Measurements from ENCODE around the gene DSC1.

GRCh38 chr18:31103423-31103822, 59.2 kb downstream of the DSC1 start:
- TF ChIP-seq POLR2A (IDR thresholded peaks at IDR 0.05) = no peak
- TF ChIP-seq, protein P1, sequence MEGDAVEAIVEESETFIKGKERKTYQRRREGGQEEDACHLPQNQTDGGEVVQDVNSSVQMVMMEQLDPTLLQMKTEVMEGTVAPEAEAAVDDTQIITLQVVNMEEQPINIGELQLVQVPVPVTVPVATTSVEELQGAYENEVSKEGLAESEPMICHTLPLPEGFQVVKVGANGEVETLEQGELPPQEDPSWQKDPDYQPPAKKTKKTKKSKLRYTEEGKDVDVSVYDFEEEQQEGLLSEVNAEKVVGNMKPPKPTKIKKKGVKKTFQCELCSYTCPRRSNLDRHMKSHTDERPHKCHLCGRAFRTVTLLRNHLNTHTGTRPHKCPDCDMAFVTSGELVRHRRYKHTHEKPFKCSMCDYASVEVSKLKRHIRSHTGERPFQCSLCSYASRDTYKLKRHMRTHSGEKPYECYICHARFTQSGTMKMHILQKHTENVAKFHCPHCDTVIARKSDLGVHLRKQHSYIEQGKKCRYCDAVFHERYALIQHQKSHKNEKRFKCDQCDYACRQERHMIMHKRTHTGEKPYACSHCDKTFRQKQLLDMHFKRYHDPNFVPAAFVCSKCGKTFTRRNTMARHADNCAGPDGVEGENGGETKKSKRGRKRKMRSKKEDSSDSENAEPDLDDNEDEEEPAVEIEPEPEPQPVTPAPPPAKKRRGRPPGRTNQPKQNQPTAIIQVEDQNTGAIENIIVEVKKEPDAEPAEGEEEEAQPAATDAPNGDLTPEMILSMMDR (IDR thresholded peaks at IDR 0.05) = no peak

Data from Peyer's patch (tissue), 4 donors.